K562 (cell line): ENCODE data around the gene CHMP2A. TPM values are rescaled to one million over a fixed set of nuclear protein-coding genes. Genes with fewer than 3 reads are reported as not detected.
A peak's percentile ranks its signal among the peaks of the same experiment; 100 is the strongest.

Experiments used
- ARHGAP35 ChIP-seq: fragments of 450-650 bp; IDR thresholded peaks from 2 replicates; pipeline ENCODE4 v1.6.1; 2018; ENCODE audit not compliant: partially characterized antibody
- ARID3A ChIP-seq: IDR thresholded peaks from 2 replicates; pipeline ENCODE4 v1.6.1; 2012; ENCODE audit warnings: low read depth, low read length, improper control_type of control experiment, borderline replicate concordance
- ATF3 ChIP-seq, 2 experiments: fragments of 450-650 bp in 1 of 2; sonication (generic) in 1 of 2; formaldehyde crosslinking in 1 of 2; IDR thresholded peaks in 1 of 2; conservative IDR thresholded peaks in 1 of 2; 2 replicates each; pipeline versions ENCODE4 v1.6.1 to v1.8.1; 2016 to 2023; ENCODE audit warnings: mild to moderate bottlenecking in 2 of 2, moderate library complexity in 2 of 2, inconsistent platforms in 1 of 2, missing genetic modification reagents in 1 of 2
- CREB3L1 ChIP-seq: fragments of 450-650 bp; IDR thresholded peaks from 2 replicates; pipeline ENCODE4 v1.6.1; 2014; ENCODE audit warnings: low read depth, mild to moderate bottlenecking, moderate library complexity, borderline replicate concordance
- CTBP1 ChIP-seq: fragments of 450-650 bp; IDR thresholded peaks from 2 replicates; pipeline ENCODE4 v1.6.1; 2016; ENCODE audit warnings: borderline replicate concordance
- EGR1 ChIP-seq: fragments of 450-650 bp; conservative IDR thresholded peaks from 2 replicates; pipeline ENCODE4 v1.6.1; 2017; ENCODE audit warnings: mild to moderate bottlenecking
- ETV5 ChIP-seq: sonication (generic); formaldehyde crosslinking; IDR thresholded peaks from 2 replicates; pipeline ENCODE4 v1.4.0; 2020; ENCODE audit warnings: low read depth, mild to moderate bottlenecking, missing genetic modification reagents
- LCOR ChIP-seq: sonication (generic); formaldehyde crosslinking; IDR thresholded peaks from 2 replicates; pipeline ENCODE4 v1.8.0; 2022; ENCODE audit warnings: mild to moderate bottlenecking, missing genetic modification reagents
- NFYB ChIP-seq: IDR thresholded peaks from 2 replicates; pipeline ENCODE4 v1.6.1; 2011; ENCODE audit warnings: mild to moderate bottlenecking, moderate library complexity; ENCODE audit not compliant: insufficient read length; ENCODE audit errors: extremely low read depth
- NR2C2 ChIP-seq, 2 experiments: fragments of 200-800 bp in 1 of 2; sonication (Bioruptor generic) in 1 of 2; sonication (generic) in 1 of 2; formaldehyde crosslinking in 1 of 2; IDR thresholded peaks; 2 replicates each; pipeline versions ENCODE4 v1.6.1 to v1.8.0; 2016 to 2022; ENCODE audit warnings: mild to moderate bottlenecking in 1 of 2, missing compliant biosample characterization in 1 of 2, missing genetic modification characterization in 1 of 2, missing genetic modification reagents in 1 of 2
- PPARD ChIP-seq: fragments of 250-450 bp; sonication (Bioruptor Pico); IDR thresholded peaks from 2 replicates; pipeline ENCODE4 v1.8.0; 2022; ENCODE audit warnings: inconsistent platforms, mild to moderate bottlenecking, moderate library complexity
- RAD51 ChIP-seq: fragments of 450-650 bp; IDR thresholded peaks from 2 replicates; pipeline ENCODE4 v1.7.1; 2016; ENCODE audit warnings: low read depth, mild to moderate bottlenecking, borderline replicate concordance
- RBM34 ChIP-seq: fragments of 200-400 bp; formaldehyde crosslinking; IDR thresholded peaks from 2 replicates; pipeline ENCODE4 v1.6.1; 2018; ENCODE audit warnings: low read length, borderline replicate concordance; ENCODE audit not compliant: insufficient read depth
- ZNF24 ChIP-seq: fragments of 450-650 bp; IDR thresholded peaks from 2 replicates; pipeline ENCODE4 v1.6.1; 2016
- ZNF280A ChIP-seq: fragments of 450-650 bp; IDR thresholded peaks from 2 replicates; pipeline ENCODE4 v1.6.1; 2018; ENCODE audit warnings: mild to moderate bottlenecking, low read depth; ENCODE audit not compliant: partially characterized antibody
- ZNF384 ChIP-seq: IDR thresholded peaks from 2 replicates; pipeline ENCODE4 v1.6.1; 2012; ENCODE audit warnings: low read depth, low read length, improper control_type of control experiment
- ZNF449 ChIP-seq: fragments of 250-450 bp; sonication (Bioruptor Pico); IDR thresholded peaks from 2 replicates; pipeline ENCODE4 v1.8.0; 2022; ENCODE audit warnings: moderate library complexity, mild to moderate bottlenecking, inconsistent platforms
- ZNF699 ChIP-seq: fragments of 250-450 bp; sonication (Bioruptor Pico); IDR thresholded peaks from 2 replicates; pipeline ENCODE4 v1.8.0; 2021; ENCODE audit warnings: mild to moderate bottlenecking, moderate library complexity; ENCODE audit not compliant: insufficient replicate concordance
- polyA plus RNA-seq, 8 experiments: library from polyadenylated mRNA; depleted of rRNA in 4 of 8; stranded (reverse) in 5 of 8; unstranded in 3 of 8; fragments of >200 nt; fragmentation: Nextera tagmentation in 2 of 8; fragmentation: Illumina TruSeq in 1 of 8; extraction: Ambion mirVana in 2 of 8; extraction: Trizol in 1 of 8; gene quantifications; 2 replicates each; pipeline versions ENCODE4 v1.2.1 to v1.2.3, GENCODE V29; 2011 to 2014; ENCODE audit warnings: inconsistent platforms in 1 of 8, missing spikeins in 1 of 8
- total RNA-seq, 7 experiments: library from RNA; depleted of rRNA in 6 of 7; stranded (reverse); fragments of >200 nt in 6 of 7; fragmentation: Illumina TruSeq in 2 of 7; extraction: Trizol in 2 of 7; gene quantifications; 2 replicates each; pipeline versions ENCODE4 v1.2.1 to v1.2.3, GENCODE V29; 2011 to 2021; ENCODE audit warnings: low replicate concordance in 1 of 7

CHMP2A gene
- total and polyA plus RNA-seq, 9 of the 15 experiments (the other 6 are each of a cell fraction or from before 2014, with no cell fraction given), result 57.6 to 159 (median 87.2) TPM

- TF ChIP-seq ARID3A (no peak), ATF3 (IDR thresholded peaks at IDR 0.05) (no peak), ATF3 (CRISPR knock-in tag; conservative IDR thresholded peaks at IDR 0.05) (no peak), ZNF699 (no peak), ZNF449 (CRISPR knock-in tag) (no peak), CREB3L1 (peak; percentile 51; the same call in 1 of the 2 replicates), EGR1 (peak; percentile 60), ETV5 (peak; percentile 47; the same call in 1 of the 2 replicates), RBM34 (no peak), ZNF280A (no peak), NR2C2 (CRISPR knock-in tag; IDR thresholded peaks at IDR 0.05) (no peak), NR2C2 (tag; IDR thresholded peaks at IDR 0.05) (no peak), ARHGAP35 (no peak), ZNF24 (peak; percentile 90), ZNF384 (no peak), PPARD (CRISPR knock-in tag) (no peak), RAD51 (no peak), NFYB (no peak), LCOR (no peak), CTBP1 (peak; percentile 97)
Observed at GRCh38 chr19:58513694-58514563, 41.0 kb downstream of the CHMP2A start (continued).
